ENCODE measurements around the gene KRT32. TPM values are rescaled to one million over a fixed set of nuclear protein-coding genes. Genes with fewer than 3 reads are reported as not detected.

The KRT32 gene
- total and polyA plus RNA-seq, 2 donors (not counting 1 experiment from before 2014, with no cell fraction given), result not detected

DNA sequence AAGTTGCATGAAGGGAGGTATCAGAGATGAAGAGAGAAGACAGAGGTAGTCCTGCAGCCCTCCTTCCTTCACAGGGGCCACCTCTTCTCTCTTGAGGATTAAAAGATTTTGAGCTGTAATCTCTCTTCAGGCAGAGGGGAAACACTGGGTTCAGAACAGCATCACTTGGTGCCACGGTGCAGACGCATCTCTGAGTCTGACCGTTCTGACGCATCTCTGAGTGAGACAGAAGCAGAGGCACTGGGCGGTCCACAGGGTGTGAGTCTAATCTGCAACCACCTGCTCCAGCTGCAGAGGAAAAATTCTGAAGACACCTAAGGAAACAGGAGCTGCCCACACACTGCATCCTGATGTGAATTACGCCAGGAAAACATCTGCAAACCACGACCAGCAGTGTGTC is 37.5 kb downstream of the KRT32 start:
- 76% methylated on average over 7 of the region's 7 CpGs for WGBS (ENCODE audit: insufficient coverage)

DNA sequence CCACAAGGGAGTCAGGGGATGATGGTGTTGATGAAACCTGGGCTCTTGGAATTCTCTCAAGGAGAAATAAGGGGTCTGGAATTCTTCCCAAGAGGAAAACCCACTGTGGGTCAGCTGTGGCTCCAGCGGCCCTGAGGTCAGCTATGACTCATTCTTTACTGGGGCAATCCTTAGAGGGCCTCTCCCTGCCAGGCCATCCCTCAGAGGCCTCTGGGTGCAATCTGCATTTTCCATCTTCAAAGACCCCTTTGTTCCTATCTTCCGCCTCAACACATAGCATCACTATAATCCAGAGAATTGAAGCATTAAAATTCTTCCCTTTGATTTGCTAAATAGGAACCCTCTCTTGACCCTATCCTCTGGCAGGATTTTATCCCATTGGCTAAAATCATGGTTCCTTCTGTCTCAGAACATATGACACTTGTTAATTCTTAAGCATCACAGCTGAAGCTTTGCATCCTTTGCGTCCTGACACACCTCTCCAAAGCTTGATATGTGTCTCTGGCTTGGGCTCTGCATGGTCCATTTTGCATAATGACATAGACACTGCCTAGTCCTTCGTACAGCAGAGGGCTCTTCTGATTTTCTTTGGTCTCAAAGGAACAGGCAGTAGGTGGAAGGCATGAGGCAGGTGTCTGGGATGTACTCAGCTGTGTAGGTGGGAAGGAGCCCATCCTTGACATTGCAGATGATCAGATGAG is 38.4 kb downstream of the KRT32 start:
- H3K79me2 ChIP-seq (ENCODE audit: control insufficient read depth, insufficient read depth, low read length), result no peaks in the 10 kb centered on the region
- Mint-ChIP-seq H3K9me3 (ENCODE audit: insufficient read depth) (no peaks in the 10 kb centered on the region), H3K4me1 (peaks cover 2% of the 10 kb centered on the region), H3K4me3 (no peak overlapping the region), H3K27ac (no peak overlapping the region), H3K27me3 (peaks cover 24% of the 10 kb centered on the region)
- no peak overlapping the region for H3K4me3 ChIP-seq (ENCODE audit: control extremely low read depth in 1 of 5, extremely low read depth in 1 of 5, insufficient read depth in 1 of 5, low read depth in 2 of 5, low read length in 4 of 5)
- 70% methylated on average over 4 of the region's 4 CpGs for WGBS (ENCODE audit: insufficient coverage)
- H3K9ac ChIP-seq (ENCODE audit: low read length), result no peak overlapping the region
- CTCF ChIA-PET, result no interaction called here
- no peak overlapping the region for H3K27ac ChIP-seq (ENCODE audit: low read length in 2 of 2)
- POLR2A ChIA-PET, result no interaction called here
- H3K36me3 ChIP-seq (replicated peaks in 1 of 2; ENCODE audit: control extremely low read depth in 1 of 2, control insufficient read depth in 1 of 2, extremely low read depth in 1 of 2, insufficient read depth in 2 of 2, low read length in 1 of 2), result no peaks in the 10 kb centered on the region
- TF ChIP-seq, protein P1, sequence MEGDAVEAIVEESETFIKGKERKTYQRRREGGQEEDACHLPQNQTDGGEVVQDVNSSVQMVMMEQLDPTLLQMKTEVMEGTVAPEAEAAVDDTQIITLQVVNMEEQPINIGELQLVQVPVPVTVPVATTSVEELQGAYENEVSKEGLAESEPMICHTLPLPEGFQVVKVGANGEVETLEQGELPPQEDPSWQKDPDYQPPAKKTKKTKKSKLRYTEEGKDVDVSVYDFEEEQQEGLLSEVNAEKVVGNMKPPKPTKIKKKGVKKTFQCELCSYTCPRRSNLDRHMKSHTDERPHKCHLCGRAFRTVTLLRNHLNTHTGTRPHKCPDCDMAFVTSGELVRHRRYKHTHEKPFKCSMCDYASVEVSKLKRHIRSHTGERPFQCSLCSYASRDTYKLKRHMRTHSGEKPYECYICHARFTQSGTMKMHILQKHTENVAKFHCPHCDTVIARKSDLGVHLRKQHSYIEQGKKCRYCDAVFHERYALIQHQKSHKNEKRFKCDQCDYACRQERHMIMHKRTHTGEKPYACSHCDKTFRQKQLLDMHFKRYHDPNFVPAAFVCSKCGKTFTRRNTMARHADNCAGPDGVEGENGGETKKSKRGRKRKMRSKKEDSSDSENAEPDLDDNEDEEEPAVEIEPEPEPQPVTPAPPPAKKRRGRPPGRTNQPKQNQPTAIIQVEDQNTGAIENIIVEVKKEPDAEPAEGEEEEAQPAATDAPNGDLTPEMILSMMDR (IDR thresholded peaks at IDR 0.05), result no peak
- no peak for TF ChIP-seq EZH2 (IDR thresholded peaks at IDR 0.05; ENCODE audit: borderline replicate concordance, insufficient read depth, low read depth, low read length, poor library complexity, severe bottlenecking)
- DNase-seq (no peak), ATAC-seq (ENCODE audit: low read depth) (no peak)
- H3K4me2 ChIP-seq (replicated peaks; ENCODE audit: low read depth, low read length, poor library complexity, severe bottlenecking), result no peak overlapping the region
- H3K4me1 ChIP-seq (ENCODE audit: control insufficient read depth in 2 of 2, insufficient read depth in 2 of 2, low read length in 2 of 2), result no peaks in the 10 kb centered on the region
- no peaks in the 10 kb centered on the region for H4K20me1 ChIP-seq (ENCODE audit: control insufficient read depth, insufficient read depth, low read length, poor library complexity, severe bottlenecking)
- peaks cover 0 to 4% (median 2%) of the 10 kb centered on the region in 4 experiments for H3K27me3 ChIP-seq (replicated peaks in 1 of 4; ENCODE audit: control extremely low read depth in 1 of 4, control insufficient read depth in 3 of 4, insufficient read depth in 4 of 4, low read length in 3 of 4)
- no peak overlapping the region for H2AFZ ChIP-seq (ENCODE audit: insufficient read depth, low read depth, low read length, poor library complexity, severe bottlenecking)
- intact Hi-C loops (cut with micrococcal nuclease), result no loop called here
- no peaks in the 10 kb centered on the region for H3K9me3 ChIP-seq (ENCODE audit: control extremely low read depth in 1 of 3, control insufficient read depth in 2 of 3, insufficient read depth in 1 of 3, low read length in 2 of 3)

More for the DNA sequence above, 37.5 kb downstream of the KRT32 start:
- Histone ChIP-seq H3K9ac (ENCODE audit: low read length) (no peak overlapping the region), H3K27ac (ENCODE audit: low read length in 2 of 2) (no peak overlapping the region), H3K36me3 (replicated peaks in 1 of 2; ENCODE audit: control extremely low read depth in 1 of 2, control insufficient read depth in 1 of 2, extremely low read depth in 1 of 2, insufficient read depth in 2 of 2, low read length in 1 of 2) (no peaks in the 10 kb centered on the region), H3K9me3 (ENCODE audit: control extremely low read depth in 1 of 3, control insufficient read depth in 2 of 3, insufficient read depth in 1 of 3, low read length in 2 of 3) (no peaks in the 10 kb centered on the region), H3K79me2 (ENCODE audit: control insufficient read depth, insufficient read depth, low read length) (no peaks in the 10 kb centered on the region), H3K4me2 (replicated peaks; ENCODE audit: low read depth, low read length, poor library complexity, severe bottlenecking) (no peak overlapping the region), H3K27me3 (replicated peaks in 1 of 4; ENCODE audit: control extremely low read depth in 1 of 4, control insufficient read depth in 3 of 4, insufficient read depth in 4 of 4, low read length in 3 of 4) (peaks cover 0 to 4% (median 2%) of the 10 kb centered on the region in 4 experiments), H3K4me1 (ENCODE audit: control insufficient read depth in 2 of 2, insufficient read depth in 2 of 2, low read length in 2 of 2) (no peaks in the 10 kb centered on the region), H4K20me1 (ENCODE audit: control insufficient read depth, insufficient read depth, low read length, poor library complexity, severe bottlenecking) (no peaks in the 10 kb centered on the region), H2AFZ (ENCODE audit: insufficient read depth, low read depth, low read length, poor library complexity, severe bottlenecking) (no peak overlapping the region), H3K4me3 (ENCODE audit: control extremely low read depth in 1 of 5, extremely low read depth in 1 of 5, insufficient read depth in 1 of 5, low read depth in 2 of 5, low read length in 4 of 5) (no peak overlapping the region)
- no peak overlapping the region for H3K27ac Mint-ChIP-seq
- ChIA-PET CTCF (no interaction called here), POLR2A (no interaction called here)
- DNase-seq (no peak), ATAC-seq (ENCODE audit: low read depth) (no peak)
- TF ChIP-seq EZH2 (IDR thresholded peaks at IDR 0.05; ENCODE audit: borderline replicate concordance, insufficient read depth, low read depth, low read length, poor library complexity, severe bottlenecking), result no peak
- TF ChIP-seq, protein P1 (IDR thresholded peaks at IDR 0.05), result no peak
- H3K4me1 Mint-ChIP-seq, result peaks cover 2% of the 10 kb centered on the region
- H3K27me3 Mint-ChIP-seq, result peaks cover 23% of the 10 kb centered on the region
- H3K9me3 Mint-ChIP-seq (ENCODE audit: insufficient read depth), result no peaks in the 10 kb centered on the region
- H3K4me3 Mint-ChIP-seq, result no peak overlapping the region
- intact Hi-C loops (cut with micrococcal nuclease), result no loop called here

Measured in B cell (primary cell).